Heart right ventricle (tissue), 16 donors: Measurements from ENCODE around the gene ASXL3. TPM values are rescaled to one million over a fixed set of nuclear protein-coding genes. Genes with fewer than 3 reads are reported as not detected.

Experiments
- ATAC-seq, 8 donors: fragments of 200-7000 bp; cut with Tn5 transposase; one replicate each; pipeline ENCODE4 v1.9.1; 2020; ENCODE audit warnings: mild to moderate bottlenecking in 8 of 8, moderate library complexity in 8 of 8, moderate number of reproducible peaks in 1 of 8
- DNase-seq, 2 donors: peaks; one replicate each; pipeline ENCODE4 v3.0.0-alpha.2; 2020
- H3K27ac ChIP-seq, 10 donors: fragments of 200-600 bp; sonication (generic) in 2 of 10; one replicate each; pipeline versions ENCODE4 v1.5.0 to v1.8.0; 2020 to 2022; ENCODE audit warnings: mild to moderate bottlenecking in 3 of 10
- H3K27me3 ChIP-seq, 7 donors: fragments of 200-600 bp; one replicate each; pipeline ENCODE4 v1.8.0; 2021 to 2022; ENCODE audit warnings: mild to moderate bottlenecking in 2 of 7
- H3K36me3 ChIP-seq, 9 donors: fragments of 200-600 bp; sonication (generic) in 1 of 9; one replicate each; pipeline versions ENCODE4 v1.5.0 to v1.8.0; 2020 to 2022; ENCODE audit warnings: mild to moderate bottlenecking in 2 of 9
- H3K4me1 ChIP-seq, 9 donors: fragments of 200-600 bp; sonication (generic) in 1 of 9; one replicate each; pipeline versions ENCODE4 v1.5.0 to v1.8.0; 2020 to 2022; ENCODE audit warnings: mild to moderate bottlenecking in 4 of 9
- H3K4me3 ChIP-seq, 10 donors: fragments of 200-600 bp; sonication (generic) in 2 of 10; one replicate each; pipeline versions ENCODE4 v1.5.0 to v1.8.0; 2020 to 2022; ENCODE audit warnings: mild to moderate bottlenecking in 7 of 10, moderate library complexity in 2 of 10
- H3K9me3 ChIP-seq, 11 donors: fragments of 200-600 bp in 10 of 11; sonication (generic) in 2 of 11; one replicate each; pipeline versions ENCODE4 v1.5.0 to v1.8.0; 2013 to 2022; ENCODE audit warnings: mild to moderate bottlenecking in 2 of 11, control low read depth in 1 of 11, moderate library complexity in 1 of 11
- WGBS, 2 donors: extraction: QIAGEN DNeasy Blood & Tissue Kit; methylation state at CpG; one replicate each; pipeline ENCODE4 v1.1.7; 2013; ENCODE audit warnings: inconsistent platforms in 1 of 2; 5-methylcytosine and 5-hydroxymethylcytosine counted together
- intact Hi-C, 10 donors: fragments of 100-400 bp; cut with DNase I; formaldehyde crosslinking; loops; one replicate each; pipeline versions ENCODE4 v1.11.1 to v1.14.2; 2022
- polyA plus RNA-seq, 2 donors: library from polyadenylated mRNA; stranded (reverse); fragments of 200-250 nt; gene quantifications; one replicate each; pipeline ENCODE4 v1.2.3, GENCODE V29; 2013
- total RNA-seq, 10 donors: library from RNA; stranded (reverse); fragmentation: NEBNext Ultra II Directional in 3 of 10; extraction: Animal tissue kit (Norgen Biotek cat#: 25700) in 3 of 10; gene quantifications; one replicate each; pipeline versions ENCODE4 v1.2.1 to v1.2.4, GENCODE V29; 2021 to 2023
- TF ChIP-seq, protein P1 (sequence below), 9 donors: fragments of 200-600 bp; sonication (generic) in 2 of 9; IDR thresholded peaks; one replicate each; pipeline versions ENCODE4 v1.5.0 to v1.8.0; 2021 to 2022; ENCODE audit warnings: antibody characterized with exemption in 9 of 9, mild to moderate bottlenecking in 5 of 9, moderate library complexity in 1 of 9
- donor health status: Arrhythmogenic right ventricular cardiomyopathy.
- donor health status: ischemic (EF 13 %, LVEDD 7.1; RV severe dilation, severe dysfunction).
- donor health status: healthy with polysubstance abuse.
- donor health status: DM: no; HTN: yes; CAD: no.
- donor health status: DM: no; HTN: no; CAD: no.
- donor health status: ischemic (EF 25% LVEDD 6.9; RV normal size, moderate dysfunction).
- donor health status: ischemic (EF 25% LVEDD 5.7; RV mildly dilated, moderate dysfunction).
- donor health status: healthy.
- donor health status: DM: yes; HTN: yes; CAD: no.
- donor health status: Ischemic cardiomyopathy.
- donor health status: ischemic (EF 35%, LVEDD 5.7; RV mildly dilated, moderate dysfunction).
- donor health status: nonischemic (EF 11% LVEDD 7.7; RV severe dilation, severe dysfunction).
- donor health status: DM: yes; HTN: yes; CAD: no.
- donor health status: PGD.
- donor health status: ischemic (EF 29% LVEDD 5.4; RV normal size, mild dysfunction).
- donor health status: nonischemic (EF 23%, LVEDD 6.1; RV moderate dilation, normal function).

ASXL3 gene
- total and polyA plus RNA-seq, 12 donors: 0.12 to 8.1 (median 4.3) TPM

DNA sequence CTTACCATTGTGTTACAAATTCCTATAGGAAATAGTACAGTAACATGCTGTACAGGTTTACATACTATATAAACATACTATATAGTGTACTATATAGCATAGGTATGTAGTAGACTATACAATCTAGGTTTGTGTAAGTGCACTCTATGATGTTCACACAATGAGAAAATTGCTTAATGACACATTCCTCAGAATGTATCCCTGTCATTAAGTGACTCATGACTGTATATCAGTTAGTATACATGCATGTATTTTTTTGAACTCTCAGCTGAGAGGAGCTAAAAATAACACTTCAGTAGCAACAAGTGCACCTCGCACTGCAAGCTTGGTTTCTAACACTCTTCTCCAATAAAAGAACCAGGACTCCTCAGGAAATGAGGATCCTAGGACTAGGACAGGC lies 19.5 kb upstream of the ASXL3 start:
- no peak overlapping the region for H3K27ac ChIP-seq
- TF ChIP-seq, protein P1, sequence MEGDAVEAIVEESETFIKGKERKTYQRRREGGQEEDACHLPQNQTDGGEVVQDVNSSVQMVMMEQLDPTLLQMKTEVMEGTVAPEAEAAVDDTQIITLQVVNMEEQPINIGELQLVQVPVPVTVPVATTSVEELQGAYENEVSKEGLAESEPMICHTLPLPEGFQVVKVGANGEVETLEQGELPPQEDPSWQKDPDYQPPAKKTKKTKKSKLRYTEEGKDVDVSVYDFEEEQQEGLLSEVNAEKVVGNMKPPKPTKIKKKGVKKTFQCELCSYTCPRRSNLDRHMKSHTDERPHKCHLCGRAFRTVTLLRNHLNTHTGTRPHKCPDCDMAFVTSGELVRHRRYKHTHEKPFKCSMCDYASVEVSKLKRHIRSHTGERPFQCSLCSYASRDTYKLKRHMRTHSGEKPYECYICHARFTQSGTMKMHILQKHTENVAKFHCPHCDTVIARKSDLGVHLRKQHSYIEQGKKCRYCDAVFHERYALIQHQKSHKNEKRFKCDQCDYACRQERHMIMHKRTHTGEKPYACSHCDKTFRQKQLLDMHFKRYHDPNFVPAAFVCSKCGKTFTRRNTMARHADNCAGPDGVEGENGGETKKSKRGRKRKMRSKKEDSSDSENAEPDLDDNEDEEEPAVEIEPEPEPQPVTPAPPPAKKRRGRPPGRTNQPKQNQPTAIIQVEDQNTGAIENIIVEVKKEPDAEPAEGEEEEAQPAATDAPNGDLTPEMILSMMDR (IDR thresholded peaks at IDR 0.05): no peak
- H3K36me3 ChIP-seq: no peaks in the 10 kb centered on the region
- ATAC-seq (peak in 2 of 8 donors; percentile 21 to 39), DNase-seq (no peak)
- H3K9me3 ChIP-seq: no peaks in the 10 kb centered on the region
- H3K27me3 ChIP-seq: no peaks in the 10 kb centered on the region
- 33 to 66% methylated on average over 1 of the region's 1 CpG for WGBS, 2 donors
- H3K4me3 ChIP-seq: no peak overlapping the region
- intact Hi-C loops: no loop called here
- H3K4me1 ChIP-seq: no peaks in the 10 kb centered on the region

DNA sequence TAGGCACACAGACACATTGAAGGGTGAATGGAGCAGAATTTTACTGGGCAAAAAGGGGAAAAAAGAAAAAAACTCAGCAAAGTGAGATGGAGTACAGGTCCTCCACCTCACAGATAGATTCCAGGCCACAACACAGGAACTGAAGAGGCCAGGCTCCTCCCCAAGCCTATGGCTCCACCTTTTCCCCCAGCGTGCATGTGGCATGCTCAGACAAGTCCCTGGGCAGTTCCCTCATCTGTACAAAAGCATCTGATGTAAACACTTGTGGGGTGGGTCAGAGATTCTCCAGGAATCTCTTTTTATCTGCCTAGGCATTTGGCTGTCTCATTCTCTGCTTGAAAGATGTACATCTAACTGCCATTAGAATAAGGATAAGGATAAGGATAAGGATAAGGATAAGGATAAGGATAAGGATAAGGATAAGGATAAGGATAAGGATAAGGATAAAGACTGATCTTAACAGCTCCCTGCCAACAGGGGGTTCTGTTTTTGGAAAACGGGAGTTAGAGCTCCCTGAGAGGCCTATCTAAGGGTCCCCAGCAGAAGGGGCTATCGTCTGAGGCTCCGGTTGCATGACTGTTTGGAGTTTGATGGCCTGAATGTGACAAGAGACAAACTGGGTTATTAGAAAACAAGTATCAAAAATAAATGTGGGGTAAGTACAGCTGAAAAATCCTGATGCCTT lies 17.2 kb upstream of the ASXL3 start:
- WGBS, 2 donors: 49 to 54% methylated on average over 4 of the region's 4 CpGs
- intact Hi-C loops: loop anchor here in 1 of 10 donors (10.0 kb wide), 1 partner anchor 64 kb away; no protein-coding TSS in a partner anchor
- Histone ChIP-seq H3K4me3 (no peak overlapping the region), H3K4me1 (no peaks in the 10 kb centered on the region), H3K27ac (no peak overlapping the region), H3K27me3 (no peaks in the 10 kb centered on the region), H3K36me3 (no peaks in the 10 kb centered on the region), H3K9me3 (no peaks in the 10 kb centered on the region)
- ATAC-seq: no peak
- TF ChIP-seq, protein P1 (IDR thresholded peaks at IDR 0.05): no peak
- DNase-seq: no peak

DNA sequence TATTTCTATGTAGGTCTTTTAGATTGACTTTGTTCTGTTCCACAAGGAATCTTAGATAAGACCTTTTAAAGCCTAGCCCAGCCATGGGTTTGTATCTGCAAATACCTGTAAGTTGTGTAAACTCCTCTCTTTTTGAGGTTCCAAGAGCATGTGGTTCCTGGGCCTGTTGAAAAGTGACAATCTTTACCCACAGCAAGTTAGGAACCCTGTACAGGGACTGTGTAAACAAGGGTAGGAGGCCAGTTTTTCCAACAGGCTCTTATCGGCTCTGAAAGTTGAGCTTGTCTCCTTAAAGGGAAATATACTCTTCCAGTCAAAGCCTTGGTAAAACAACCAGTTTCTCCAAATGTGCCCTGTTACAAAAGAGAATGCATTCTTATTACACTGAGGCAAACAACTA lies 15.3 kb upstream of the ASXL3 start:
- no peaks in the 10 kb centered on the region for H3K27me3 ChIP-seq
- no peaks in the 10 kb centered on the region for H3K4me1 ChIP-seq
- TF ChIP-seq, protein P1 (IDR thresholded peaks at IDR 0.05): no peak
- H3K36me3 ChIP-seq: no peaks in the 10 kb centered on the region
- peaks cover 0 to 8% (median 0%) of the 10 kb centered on the region in 11 donors for H3K9me3 ChIP-seq
- DNase-seq: no peak
- H3K4me3 ChIP-seq: no peak overlapping the region
- 32 to 49% methylated on average over 1 of the region's 1 CpG for whole genome bisulfite sequencing, 2 donors
- ATAC-seq: no peak
- intact Hi-C loops: loop anchor here in 1 of 10 donors (10.0 kb wide), 1 partner anchor 62 kb away; no protein-coding TSS in a partner anchor
- H3K27ac ChIP-seq: no peak overlapping the region

DNA sequence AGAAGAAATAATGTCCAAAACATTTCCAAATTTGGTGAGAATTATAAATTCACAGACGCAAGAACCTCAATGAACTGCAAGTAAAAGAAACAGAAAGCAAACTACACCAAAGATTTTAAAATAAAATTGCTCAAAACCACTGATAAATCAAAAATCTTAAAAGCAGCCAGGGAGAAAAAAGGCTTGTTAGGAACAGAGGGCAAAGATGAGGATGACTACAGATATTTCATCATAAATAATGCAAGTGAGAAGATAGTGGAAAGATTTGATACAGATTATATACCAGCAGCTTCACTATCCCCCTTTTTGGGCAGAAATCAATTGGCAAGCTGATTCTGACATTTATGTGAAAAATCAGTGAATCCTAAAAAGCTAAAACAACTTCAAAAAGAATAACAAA lies 10.3 kb upstream of the ASXL3 start:
- H3K4me1 ChIP-seq: no peaks in the 10 kb centered on the region
- WGBS, 2 donors: 42 to 96% methylated on average over 1 of the region's 1 CpG
- H3K9me3 ChIP-seq: peaks cover 0 to 10% (median 0%) of the 10 kb centered on the region in 11 donors
- no peak overlapping the region for H3K4me3 ChIP-seq
- TF ChIP-seq, protein P1 (IDR thresholded peaks at IDR 0.05): no peak
- intact Hi-C loops: loop anchor here in 1 of 10 donors (10.0 kb wide), 1 partner anchor 57 kb away; no protein-coding TSS in a partner anchor
- no peak overlapping the region for H3K27ac ChIP-seq
- DNase-seq (no peak), ATAC-seq (no peak)
- H3K36me3 ChIP-seq: no peaks in the 10 kb centered on the region
- no peaks in the 10 kb centered on the region for H3K27me3 ChIP-seq
